Panc1 (cell line): ENCODE data around the gene UBE3B. TPM values are rescaled to one million over a fixed set of nuclear protein-coding genes. Genes with fewer than 3 reads are reported as not detected.
"Not testable (repeated sequence)": the region's sequence is repeated elsewhere in the genome, so short reads cannot be mapped to it uniquely, and the experiment has no call there.

Experiments used
- ATAC-seq: fragments of 200-7000 bp; cut with Tn5 transposase; 2 replicates; pipeline ENCODE4 v1.9.1; 2020; ENCODE audit warnings: mild to moderate bottlenecking, moderate library complexity
- BruUV-seq: library from RNA; stranded (reverse); fragments of 400-500 nt; replicated peaks from 2 replicates; lab custom pipeline; 2021; lab: Mats Ljungman, UMichigan
- CTCF ChIA-PET: fragments of 300-600 bp; sonication (Branson Sonifier 250); formaldehyde crosslinking; loops from one replicate; lab custom pipeline; 2022; ENCODE audit warnings: antibody characterized with exemption; lab: Charles Lee
- POLR2A ChIA-PET: fragments of 300-600 bp; sonication (Branson Sonifier 250); formaldehyde crosslinking; loops from one replicate; lab custom pipeline; 2022; ENCODE audit warnings: antibody characterized with exemption; lab: Charles Lee
- DNase-seq: peaks from one replicate; pipeline ENCODE4 v3.0.0-alpha.2; 2010; ENCODE audit warnings: low read depth, low spot score
- H3K27ac ChIP-seq: 2 replicates; pipeline ENCODE4 v1.5.1; 2011; ENCODE audit warnings: mild to moderate bottlenecking, low read length, inconsistent platforms
- H3K27me3 ChIP-seq: fragments of 200-500 bp; sonication (Bioruptor generic); 2 replicates; pipeline ENCODE4 v1.6.0; 2014; ENCODE audit warnings: low read length, inconsistent platforms; ENCODE audit not compliant: control insufficient read depth, insufficient read depth
- H3K36me3 ChIP-seq: fragments of 200-500 bp; sonication (Bioruptor generic); 2 replicates; pipeline ENCODE4 v1.5.1; 2014; ENCODE audit warnings: inconsistent platforms, mild to moderate bottlenecking, low read length, moderate library complexity; ENCODE audit not compliant: control insufficient read depth, insufficient read depth
- H3K4me1 ChIP-seq: 2 replicates; pipeline ENCODE4 v1.5.1; 2011; ENCODE audit warnings: inconsistent platforms, mild to moderate bottlenecking, low read length, moderate library complexity; ENCODE audit not compliant: control insufficient read depth, insufficient read depth
- H3K4me3 ChIP-seq, 2 experiments: 2 replicates each; pipeline ENCODE4 v1.5.1; 2011 to 2012; ENCODE audit warnings: low read depth in 2 of 2, low read length in 2 of 2, mild to moderate bottlenecking in 2 of 2, inconsistent platforms in 1 of 2, moderate library complexity in 1 of 2
- H3K9me3 ChIP-seq: fragments of 200-500 bp; sonication (Bioruptor generic); 2 replicates; pipeline ENCODE4 v1.5.1; 2014; ENCODE audit warnings: low read depth, mild to moderate bottlenecking, inconsistent platforms, low read length, moderate library complexity; ENCODE audit not compliant: control insufficient read depth, insufficient read depth
- CTCF ChIP-seq: fragments of 450-650 bp; IDR thresholded peaks from 2 replicates; pipeline ENCODE4 v1.5.1; 2017; ENCODE audit warnings: mild to moderate bottlenecking
- POLR2AphosphoS5 ChIP-seq: IDR thresholded peaks from 2 replicates; pipeline ENCODE4 v1.6.1; 2012; ENCODE audit warnings: mild to moderate bottlenecking, low read depth, low read length, moderate library complexity
- REST ChIP-seq, 2 experiments: IDR thresholded peaks; 2 replicates each; pipeline ENCODE4 v1.6.1; 2011 to 2012; ENCODE audit warnings: low read depth in 2 of 2, control low read depth in 1 of 2, low read length in 1 of 2, mild to moderate bottlenecking in 1 of 2, moderate library complexity in 1 of 2; ENCODE audit not compliant: insufficient read depth in 1 of 2
- SIN3A ChIP-seq: IDR thresholded peaks from 2 replicates; pipeline ENCODE4 v1.6.1; 2012; ENCODE audit warnings: low read depth, mild to moderate bottlenecking, low read length, moderate library complexity, borderline replicate concordance; ENCODE audit not compliant: insufficient read depth
- TCF7L2 ChIP-seq: IDR thresholded peaks from 2 replicates; pipeline ENCODE4 v1.6.1; 2011; ENCODE audit warnings: mild to moderate bottlenecking, low read depth, low read length, inconsistent platforms
- in situ Hi-C: cut with HindIII; loops from 2 replicates; pipeline ENCODE4 v1.10.0; 2016; ENCODE audit warnings: low sequenced_read_pairs, low pct_unique_long_range_greater_than_20kb
- intact Hi-C: fragments of 100-400 bp; cut with micrococcal nuclease; formaldehyde crosslinking; loops from one replicate; pipeline ENCODE4 v1.10.0; 2022; ENCODE audit not compliant: unreplicated experiment
- total RNA-seq: library from RNA; stranded (reverse); gene quantifications from one replicate; pipeline ENCODE4 v1.2.1, GENCODE V29; 2021; ENCODE audit not compliant: unreplicated experiment

UBE3B gene
- total RNA-seq, 1 experiment from 2014 or later = 38.9 TPM

- ChIA-PET POLR2A (no interaction called here), CTCF (interaction anchor here (0.6 kb wide), 1 partner anchor 1686 kb away, joined by 3 read pairs; no protein-coding TSS in a partner anchor)
- ATAC-seq = no peak
- intact Hi-C loops (loop anchor here (10.0 kb wide), 1 partner anchor 339 kb away; no protein-coding TSS in a partner anchor), in situ Hi-C loops (no loop called here)
- H3K36me3 ChIP-seq = no peaks in the 10 kb centered on the region
- no peak for TF ChIP-seq TCF7L2
- TF ChIP-seq CTCF = no peak
- no peak overlapping the region for H3K27ac ChIP-seq
- no peaks in the 10 kb centered on the region for H3K27me3 ChIP-seq
- no peaks in the 10 kb centered on the region for H3K4me1 ChIP-seq
- no peaks in the 10 kb centered on the region for H3K9me3 ChIP-seq
- no TSS peak for BruUV-seq
- H3K4me3 ChIP-seq = no peak overlapping the region
- DNase-seq = no peak
Observed at GRCh38 chr12:109436188-109436560, 41.3 kb upstream of the UBE3B start.

GRCh38 chr12:109439181-109439580 is 38.3 kb upstream of the UBE3B start:
- ATAC-seq = no peak
- no peak for DNase-seq
- H3K4me1 ChIP-seq = no peaks in the 10 kb centered on the region
- no peak overlapping the region for H3K4me3 ChIP-seq
- H3K36me3 ChIP-seq = no peaks in the 10 kb centered on the region
- intact Hi-C loops = loop anchor here (10.0 kb wide), 1 partner anchor 336 kb away; no protein-coding TSS in a partner anchor
- H3K27ac ChIP-seq = no peak overlapping the region
- POLR2A ChIA-PET = no interaction called here
- CTCF ChIA-PET = no interaction called here
- TF ChIP-seq CTCF = no peak
- TF ChIP-seq TCF7L2 = no peak
- TF ChIP-seq REST (IDR thresholded peaks at IDR 0.05; ENCODE audit: insufficient read depth in 1 of 2, low read depth in 2 of 2, low read length in 1 of 2) = no peak
- no peak for TF ChIP-seq SIN3A
- no peak for TF ChIP-seq POLR2AphosphoS5
- in situ Hi-C loops = no loop called here
- H3K9me3 ChIP-seq = no peaks in the 10 kb centered on the region
- H3K27me3 ChIP-seq = no peaks in the 10 kb centered on the region
- BruUV-seq = no TSS peak

GRCh38 chr12:109439951-109440350 is 37.5 kb upstream of the UBE3B start:
- H3K27me3 ChIP-seq, ATAC-seq, CTCF ChIA-PET, H3K9me3 ChIP-seq, H3K27ac ChIP-seq, in situ Hi-C loops, POLR2A ChIA-PET, H3K4me1 ChIP-seq, H3K36me3 ChIP-seq, DNase-seq, BruUV-seq, H3K4me3 ChIP-seq: not testable (repeated sequence)
- intact Hi-C loops = loop anchor here (10.0 kb wide), 1 partner anchor 335 kb away; no protein-coding TSS in a partner anchor
